Adrenal gland (tissue), 5 donors: ENCODE data around the gene MEF2C.

Source experiments
- CTCF ChIP-seq, 6 experiments: fragments of 450-650 bp in 4 of 6; fragments of 200-600 bp in 2 of 6; sonication (generic) in 1 of 6; IDR thresholded peaks; 1 replicate in 5 of 6; 2 replicates in 1 of 6; pipeline versions ENCODE4 v1.5.1 to v1.8.0; 2016 to 2021; ENCODE audit warnings: antibody characterized with exemption in 6 of 6, mild to moderate bottlenecking in 2 of 6, moderate library complexity in 1 of 6
- POLR2A ChIP-seq, 2 donors: fragments of 450-650 bp; IDR thresholded peaks; one replicate each; pipeline ENCODE4 v1.6.1; 2017; ENCODE audit warnings: antibody characterized with exemption in 2 of 2, mild to moderate bottlenecking in 2 of 2, moderate library complexity in 1 of 2
- donor health status: DM: no; HTN: no; CAD: no.

GRCh38 chr5:88695232-88695631 lies 187.8 kb downstream of the MEF2C start:
- no peak for TF ChIP-seq POLR2A (IDR thresholded peaks at IDR 0.05)
- no peak for TF ChIP-seq CTCF (IDR thresholded peaks at IDR 0.05)
